GM19043 (cell line): Measurements from ENCODE around the gene PRDM11.

Source experiments
- ATAC-seq: cut with Tn5 transposase; IDR thresholded peaks from one replicate; pipeline ENCODE4 v1.9.1; 2021; ENCODE audit warnings: low read depth; ENCODE audit not compliant: unreplicated experiment

Gene PRDM11

DNA sequence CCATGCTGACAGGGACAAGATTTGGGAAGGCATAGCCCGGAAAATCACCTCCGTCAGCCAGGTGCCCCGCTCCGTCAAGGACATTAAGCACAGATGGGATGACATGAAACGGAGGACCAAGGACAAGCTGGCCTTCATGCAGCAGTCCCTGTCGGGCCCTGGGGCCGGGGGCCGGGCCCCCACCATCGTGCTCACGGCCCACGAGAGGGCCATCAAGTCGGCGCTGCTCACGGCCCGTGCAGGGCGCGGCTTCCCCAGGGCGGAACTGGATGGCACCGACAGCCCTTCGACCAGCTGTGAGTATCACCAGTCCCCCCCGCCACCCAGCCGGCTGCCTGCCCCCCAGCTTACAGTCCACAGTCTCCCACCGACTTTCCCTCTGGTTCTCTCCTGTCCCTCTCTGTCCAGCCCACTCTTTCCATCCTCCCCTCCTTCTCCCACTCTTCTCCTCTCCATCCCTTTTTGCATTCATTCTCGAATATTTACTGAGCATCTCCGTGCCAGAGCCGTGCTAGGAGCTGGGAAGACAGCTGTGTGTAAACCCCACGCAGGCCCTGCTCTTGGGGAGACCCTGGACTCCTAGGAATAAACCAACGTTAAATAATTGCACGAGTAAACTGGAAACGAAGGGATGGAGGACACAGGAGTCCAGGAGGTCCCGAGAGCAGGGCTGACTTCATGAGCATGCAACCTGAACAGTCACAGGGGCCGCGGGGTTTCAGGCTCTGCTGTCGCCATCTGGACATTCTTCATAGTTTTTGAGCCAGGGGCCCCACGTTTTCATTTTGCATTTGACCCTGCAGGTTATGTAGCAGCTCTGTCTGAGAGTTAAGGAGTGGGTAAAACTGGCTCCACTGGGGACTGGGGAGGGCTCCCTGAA lies 62.8 kb downstream of the PRDM11 start:
- ATAC-seq: no peak

DNA sequence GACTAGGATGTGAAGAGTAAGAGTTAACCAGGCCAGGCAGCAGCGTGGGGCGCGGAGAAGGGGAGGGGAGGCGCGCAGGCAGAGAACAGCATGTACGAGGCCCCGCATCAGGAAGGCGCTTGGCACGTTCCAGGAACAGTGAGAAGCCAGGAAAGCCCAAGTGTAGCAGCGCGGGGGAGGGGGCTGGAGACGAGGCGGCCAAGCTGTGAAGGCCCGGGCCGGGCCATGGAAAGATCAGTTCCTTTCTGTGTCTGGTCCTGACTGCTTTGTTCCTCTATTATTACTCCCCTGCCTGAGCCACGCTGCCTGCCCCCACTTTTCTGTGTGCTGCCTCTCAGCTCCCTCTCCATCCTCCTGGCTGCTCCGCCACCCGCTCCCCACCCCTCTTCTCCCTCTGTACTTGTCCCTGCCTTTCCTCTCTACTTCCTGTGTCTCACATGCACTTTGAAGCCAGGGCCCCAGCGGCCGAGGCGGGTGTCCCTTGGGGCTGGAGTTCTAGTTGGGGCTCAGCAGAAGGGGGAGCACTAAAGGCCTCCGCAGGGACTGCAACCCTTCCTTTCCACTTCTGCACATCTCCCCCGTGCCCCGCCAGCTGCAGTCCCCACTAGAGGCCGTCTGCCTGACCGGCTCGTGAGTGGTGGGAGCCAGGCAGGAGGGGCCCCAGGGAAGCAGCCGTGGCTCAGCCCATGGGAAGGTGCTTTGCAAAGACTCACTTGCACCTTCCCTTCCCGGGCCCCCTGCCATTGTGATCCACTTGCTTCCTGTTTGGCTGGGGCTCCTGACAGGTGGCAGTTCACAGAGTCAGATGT lies 63.7 kb downstream of the PRDM11 start:
- no peak for ATAC-seq

DNA sequence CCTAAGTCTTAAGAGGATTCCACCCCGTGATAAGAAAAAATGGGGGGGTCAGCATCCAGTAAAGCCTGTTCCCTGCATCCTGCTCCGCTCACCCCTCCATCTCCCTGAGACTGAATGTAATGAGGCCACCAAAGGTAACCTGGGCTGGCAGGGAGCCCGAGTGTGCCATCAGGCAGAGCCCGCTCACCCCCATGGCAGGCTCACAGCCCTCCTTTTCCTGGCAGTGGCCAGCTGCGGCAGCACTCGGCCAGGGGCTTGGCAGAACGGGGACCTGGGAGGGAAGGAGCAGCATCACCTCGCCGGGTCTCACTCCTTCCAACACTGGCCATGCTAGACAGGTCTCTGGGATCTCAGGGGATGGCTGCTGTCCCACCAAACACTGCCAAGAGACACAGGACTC lies 64.4 kb downstream of the PRDM11 start:
- no peak for ATAC-seq

DNA sequence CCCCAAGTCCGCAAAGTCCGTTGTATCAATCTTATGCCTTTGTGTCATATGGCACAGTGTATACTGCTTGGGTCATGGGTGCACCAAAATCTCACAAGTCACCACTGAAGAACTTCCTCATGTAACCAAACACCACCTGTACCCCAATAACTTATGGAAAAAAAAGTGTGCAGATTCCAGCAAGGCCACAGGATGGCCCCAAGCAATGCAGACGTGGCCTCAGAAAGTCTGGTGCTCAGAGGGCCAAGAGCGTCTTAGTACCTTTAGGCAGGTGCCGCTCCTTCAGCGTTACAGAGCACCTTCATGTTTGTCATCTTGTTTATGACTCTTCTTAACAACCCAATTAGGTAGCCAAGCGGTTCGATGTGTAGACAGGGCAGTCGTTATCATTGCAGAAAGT lies 65.3 kb downstream of the PRDM11 start:
- ATAC-seq: no peak

DNA sequence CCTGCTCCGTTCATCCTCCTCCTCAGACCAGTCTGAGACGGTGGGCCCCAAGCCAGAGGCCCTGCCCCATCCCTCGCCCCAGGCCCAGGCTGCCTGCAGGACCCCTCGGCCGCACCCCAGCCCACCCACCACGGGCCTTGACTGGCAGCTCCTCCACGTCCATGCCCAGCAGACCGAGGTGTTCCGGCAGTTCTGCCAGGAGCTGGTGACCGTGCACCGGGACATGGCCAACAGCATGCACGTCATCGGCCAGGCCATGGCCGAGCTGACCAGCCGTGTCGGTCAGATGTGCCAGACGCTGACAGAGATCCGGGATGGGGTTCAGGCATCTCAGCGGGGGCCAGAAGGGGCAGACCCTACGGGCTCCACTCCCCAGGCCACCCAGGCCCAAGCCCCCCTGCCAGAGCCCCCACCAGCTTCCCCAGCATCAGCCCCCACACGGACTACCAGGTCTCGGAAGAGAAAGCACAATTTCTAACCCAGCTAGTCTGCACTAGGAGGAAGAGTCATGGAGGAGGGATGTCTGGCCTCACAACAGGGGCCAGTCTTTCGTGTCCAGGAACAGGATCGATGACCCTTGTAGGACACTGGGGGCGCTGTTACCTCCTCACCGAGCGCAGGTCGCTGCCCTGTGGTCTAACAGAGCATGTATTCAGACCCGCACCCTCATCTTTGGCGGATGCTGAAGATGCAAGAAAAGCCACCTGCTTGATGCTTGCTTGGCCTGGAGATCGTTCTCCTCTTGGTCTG lies 66.3 kb downstream of the PRDM11 start:
- no peak for ATAC-seq

DNA sequence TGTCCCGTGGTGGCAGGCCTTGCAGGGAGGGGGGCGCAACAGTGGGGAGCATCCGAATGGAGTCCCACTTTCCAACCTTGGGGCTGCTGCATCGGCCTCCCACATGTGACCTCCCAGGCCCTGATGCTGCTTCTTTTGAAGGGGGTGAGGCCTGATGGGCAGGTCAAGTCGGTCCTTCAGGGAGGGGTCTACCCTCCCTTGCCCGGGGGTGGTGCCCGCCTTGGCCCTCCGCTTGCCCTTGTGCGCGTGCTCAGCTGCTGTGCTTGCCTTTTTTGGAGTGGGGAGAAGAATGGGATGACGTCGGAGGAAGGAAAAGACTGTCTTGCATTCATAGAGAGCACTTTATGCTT lies 66.9 kb downstream of the PRDM11 start:
- no peak for ATAC-seq

DNA sequence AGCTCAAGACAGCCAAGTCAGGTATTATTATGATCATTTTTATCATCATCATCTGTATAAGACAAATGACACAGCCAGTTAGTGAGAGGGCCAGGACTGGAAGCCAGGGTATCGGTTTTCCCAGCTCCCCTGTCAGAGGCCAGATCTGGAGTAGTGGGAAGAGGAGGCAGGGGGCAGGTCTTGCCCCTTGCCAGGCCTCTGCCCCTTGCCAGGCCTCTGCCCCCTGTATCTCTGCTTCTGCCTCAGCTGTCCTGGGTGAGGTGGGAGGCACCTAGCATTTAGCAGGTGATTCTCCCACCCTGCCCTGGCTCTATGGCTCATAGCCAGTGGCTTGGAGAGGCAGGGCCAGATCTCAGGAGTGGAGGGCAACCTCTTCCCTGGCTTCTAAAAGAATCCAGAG lies 67.3 kb downstream of the PRDM11 start:
- no peak for ATAC-seq

DNA sequence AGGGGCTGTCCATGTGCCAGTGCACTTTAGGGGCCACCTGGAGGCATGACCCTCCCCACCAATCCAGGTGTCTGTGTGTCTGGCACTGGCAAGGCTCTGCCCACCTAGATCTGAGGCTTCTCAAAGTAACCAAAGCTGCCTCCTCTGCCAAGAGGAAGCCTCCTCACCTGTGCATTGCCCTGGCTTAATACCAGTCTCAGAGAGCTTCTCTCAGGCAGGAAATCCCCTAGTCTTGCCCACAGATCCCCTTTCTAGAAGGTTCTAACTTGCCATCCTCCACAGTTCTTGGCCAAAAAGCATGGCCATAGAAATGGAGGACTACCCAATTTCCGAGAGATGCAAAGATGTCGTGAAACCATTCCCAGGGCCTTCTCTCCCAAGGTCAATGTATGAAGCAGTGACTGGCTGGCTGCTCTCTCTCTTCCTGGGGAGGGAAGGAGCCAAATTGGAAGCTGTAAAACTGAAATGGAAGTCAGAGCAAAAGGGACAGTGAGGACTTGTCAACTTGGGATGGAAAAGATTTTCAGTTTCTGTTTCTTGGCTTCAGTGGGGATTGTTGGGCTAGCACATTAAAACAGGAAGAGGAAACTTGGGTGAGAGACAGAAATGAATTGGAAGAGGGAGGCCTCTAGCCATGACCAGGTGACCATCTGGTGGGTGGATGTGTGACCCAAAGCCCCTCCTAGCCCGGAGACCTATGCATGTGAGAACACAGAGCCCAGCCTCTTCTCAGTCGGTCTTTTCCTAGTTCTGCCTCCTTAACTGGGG lies 68.8 kb downstream of the PRDM11 start:
- ATAC-seq: no peak

DNA sequence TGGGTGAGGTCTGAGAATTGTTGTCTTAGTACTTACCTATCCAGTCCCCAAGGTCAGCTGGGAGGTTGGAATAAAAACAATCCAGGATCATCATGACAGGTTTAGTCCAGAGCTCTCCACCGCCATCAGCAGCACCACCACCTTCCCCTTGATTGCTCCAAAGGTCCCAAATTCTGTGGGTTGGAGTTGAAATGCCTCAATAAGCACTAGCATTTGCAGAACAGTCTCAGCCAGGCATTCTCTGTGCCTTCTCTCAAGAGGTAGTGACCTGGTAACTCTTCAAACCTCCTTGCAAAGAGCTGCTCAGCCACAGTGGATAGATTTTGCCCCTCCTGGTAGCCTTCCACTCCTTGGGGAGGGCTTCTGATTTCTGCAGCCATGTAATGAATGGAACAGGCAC lies 69.6 kb downstream of the PRDM11 start:
- no peak for ATAC-seq

DNA sequence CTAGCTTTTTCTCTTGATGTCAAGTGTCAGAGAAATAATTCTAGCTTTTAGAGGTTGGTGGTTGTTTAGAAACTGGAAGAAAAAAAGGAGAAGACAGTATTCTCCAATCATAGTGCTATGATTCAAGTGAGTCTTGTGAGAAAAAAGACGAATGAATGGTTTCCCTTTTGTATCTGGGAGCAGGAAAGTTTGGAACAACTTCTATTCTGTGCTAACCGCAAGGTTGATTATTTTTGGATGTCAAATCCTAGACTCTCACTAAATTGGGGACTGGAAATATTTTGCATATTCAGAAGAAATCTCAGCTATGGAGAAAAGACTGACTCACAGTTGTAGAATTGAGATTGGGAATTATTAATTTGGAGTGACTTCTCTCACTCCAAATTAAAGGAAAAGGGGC lies 70.5 kb downstream of the PRDM11 start:
- no peak for ATAC-seq

DNA sequence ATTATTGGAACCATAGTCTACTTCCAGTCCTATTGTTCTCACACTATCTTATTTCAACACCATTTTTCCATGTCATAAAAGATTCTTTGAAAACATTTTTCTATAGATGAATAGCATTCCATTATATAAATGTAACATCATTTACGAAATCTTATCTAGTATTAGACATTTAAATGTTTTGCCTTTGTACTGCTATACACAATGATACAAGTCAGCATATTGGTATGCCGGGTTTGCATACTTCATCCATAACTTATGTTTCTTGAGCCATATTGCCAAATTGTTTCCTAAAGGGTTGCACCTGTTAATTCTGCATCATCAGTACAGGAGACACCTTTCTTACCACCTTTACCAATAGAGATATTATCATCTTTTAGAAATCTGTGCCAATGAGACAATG lies 71.6 kb downstream of the PRDM11 start:
- no peak for ATAC-seq

DNA sequence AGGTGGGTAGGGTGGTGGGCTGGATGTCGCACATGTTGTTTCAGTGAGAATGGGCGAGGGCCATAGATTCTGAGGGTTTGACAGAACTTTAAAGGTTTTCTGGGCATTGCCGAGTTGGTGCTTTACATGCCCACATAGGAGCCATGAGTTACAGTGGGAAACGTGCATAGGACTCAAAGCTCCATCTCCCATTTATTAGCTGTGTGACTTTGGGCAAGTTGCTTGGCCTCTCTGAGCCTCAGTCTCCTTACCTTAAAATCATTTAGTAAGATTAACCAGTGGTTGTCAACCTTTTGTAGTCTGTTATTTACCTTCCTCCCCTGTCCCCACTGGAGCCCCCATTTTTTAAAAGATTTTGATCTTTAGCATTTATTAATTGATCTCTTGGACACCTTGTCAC lies 72.3 kb downstream of the PRDM11 start:
- no peak for ATAC-seq

DNA sequence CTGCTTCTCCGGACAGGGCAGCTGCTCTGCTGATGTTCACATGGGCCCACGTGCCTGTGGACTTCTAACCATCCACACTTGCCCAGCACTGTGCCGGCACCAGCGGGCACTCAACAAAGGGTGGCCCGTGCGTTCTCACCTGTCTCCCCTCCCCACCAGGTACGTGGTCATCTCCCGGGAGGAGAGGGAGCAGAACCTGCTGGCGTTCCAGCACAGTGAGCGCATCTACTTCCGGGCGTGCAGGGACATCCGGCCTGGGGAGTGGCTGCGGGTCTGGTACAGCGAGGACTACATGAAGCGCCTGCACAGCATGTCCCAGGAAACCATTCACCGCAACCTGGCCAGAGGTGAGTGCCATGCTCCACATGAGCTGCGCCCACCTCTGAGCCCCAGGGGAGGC lies 73.0 kb downstream of the PRDM11 start:
- no peak for ATAC-seq

DNA sequence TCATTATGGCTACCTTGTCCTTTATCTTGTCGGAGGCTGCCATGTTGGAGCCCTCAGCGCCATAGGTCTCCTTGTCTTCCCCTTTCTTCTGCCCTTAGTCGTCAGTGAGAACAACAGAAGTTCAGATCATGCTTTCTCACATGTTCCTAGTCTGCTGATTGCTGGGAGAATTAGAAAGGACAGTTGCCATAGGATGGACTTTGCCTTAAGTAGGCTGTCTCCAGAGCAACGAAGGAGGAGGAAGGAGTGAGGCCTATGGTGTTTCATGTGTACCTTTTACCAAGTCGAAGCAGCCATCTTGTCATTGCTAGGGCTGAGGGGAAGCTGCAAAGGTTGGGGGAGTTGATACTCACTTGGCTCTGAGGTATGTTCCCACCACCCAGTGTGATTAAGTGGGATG lies 77.1 kb downstream of the PRDM11 start:
- no peak for ATAC-seq

DNA sequence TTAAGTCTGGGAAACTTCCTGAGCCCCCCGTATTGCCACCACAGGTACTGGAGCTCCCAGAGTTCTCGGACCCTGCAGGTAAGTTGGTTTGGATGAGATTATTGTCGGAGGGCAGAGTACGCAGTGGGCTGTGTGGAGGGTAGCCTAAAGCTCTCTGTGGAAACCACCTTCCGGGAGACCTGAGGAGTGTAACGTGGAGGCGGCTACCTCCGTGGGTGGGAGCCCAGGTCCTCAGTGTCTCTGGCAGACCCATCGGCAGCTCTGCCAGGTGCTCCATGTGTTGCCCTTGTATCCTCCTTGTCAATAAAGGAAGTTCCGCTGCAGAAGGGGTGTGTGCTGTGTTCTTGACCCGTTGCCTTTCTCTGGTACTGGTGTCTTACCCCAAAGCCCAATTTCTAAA lies 78.3 kb downstream of the PRDM11 start:
- no peak for ATAC-seq

DNA sequence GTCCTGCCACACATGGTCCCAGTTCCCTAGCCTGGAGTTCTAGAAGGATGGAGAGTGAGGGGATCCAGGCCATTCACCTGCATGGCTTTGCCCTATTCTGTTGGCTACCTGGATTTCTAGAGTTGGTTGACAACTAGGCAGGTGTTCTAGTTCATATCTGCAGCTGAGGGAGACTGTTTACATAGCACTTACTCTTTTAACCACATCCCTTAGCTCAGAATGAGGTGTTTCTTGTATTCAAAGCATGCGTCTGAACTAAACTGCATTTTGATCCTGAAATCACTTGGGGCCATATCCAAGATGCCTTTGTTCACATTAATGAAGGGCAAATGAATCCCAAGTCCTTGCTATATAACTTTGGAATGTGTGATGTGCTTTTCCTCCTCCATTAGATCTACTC lies 78.8 kb downstream of the PRDM11 start:
- ATAC-seq: no peak

DNA sequence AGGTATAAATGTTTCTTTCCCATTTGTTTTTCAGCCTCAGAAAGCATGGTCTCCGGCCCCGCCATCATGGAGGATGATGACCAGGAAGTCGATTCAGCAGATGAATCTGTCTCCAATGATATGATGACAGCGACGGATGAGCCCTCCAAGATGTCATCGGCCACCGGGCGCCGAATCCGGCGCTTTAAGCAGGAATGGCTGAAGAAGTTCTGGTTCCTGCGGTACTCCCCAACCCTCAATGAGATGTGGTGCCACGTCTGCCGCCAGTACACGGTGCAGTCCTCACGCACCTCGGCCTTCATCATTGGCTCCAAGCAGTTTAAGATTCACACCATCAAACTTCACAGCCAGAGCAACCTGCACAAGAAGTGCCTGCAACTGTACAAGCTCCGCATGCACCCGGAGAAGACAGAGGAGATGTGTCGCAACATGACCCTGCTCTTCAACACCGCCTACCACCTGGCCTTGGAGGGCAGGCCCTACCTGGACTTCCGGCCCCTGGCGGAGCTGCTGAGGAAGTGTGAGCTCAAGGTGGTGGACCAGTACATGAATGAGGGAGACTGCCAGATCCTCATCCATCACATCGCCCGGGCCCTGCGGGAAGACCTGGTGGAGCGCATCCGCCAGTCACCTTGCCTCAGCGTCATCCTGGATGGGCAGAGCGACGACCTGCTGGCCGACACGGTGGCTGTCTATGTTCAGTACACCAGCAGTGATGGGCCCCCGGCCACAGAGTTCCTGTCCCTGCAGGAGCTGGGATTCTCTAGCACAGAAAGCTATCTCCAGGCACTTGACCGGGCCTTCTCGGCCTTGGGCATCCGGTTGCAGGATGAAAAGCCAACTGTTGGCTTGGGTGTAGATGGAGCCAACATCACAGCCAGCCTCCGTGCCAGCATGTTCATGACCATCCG lies 79.8 kb downstream of the PRDM11 start:
- no peak for ATAC-seq

DNA sequence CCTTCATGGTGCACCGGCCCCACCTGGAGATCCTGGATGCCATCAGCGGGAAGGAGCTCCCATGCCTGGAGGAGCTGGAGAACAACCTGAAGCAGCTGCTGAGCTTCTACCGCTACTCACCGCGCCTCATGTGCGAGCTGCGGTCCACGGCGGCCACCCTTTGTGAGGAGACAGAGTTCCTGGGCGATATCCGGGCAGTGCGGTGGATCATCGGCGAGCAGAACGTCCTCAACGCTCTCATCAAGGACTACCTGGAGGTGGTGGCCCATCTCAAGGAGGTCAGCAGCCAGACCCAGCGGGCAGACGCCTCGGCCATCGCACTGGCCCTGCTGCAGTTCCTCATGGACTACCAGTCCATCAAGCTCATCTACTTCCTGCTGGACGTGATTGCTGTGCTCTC lies 80.5 kb downstream of the PRDM11 start:
- ATAC-seq: no peak

DNA sequence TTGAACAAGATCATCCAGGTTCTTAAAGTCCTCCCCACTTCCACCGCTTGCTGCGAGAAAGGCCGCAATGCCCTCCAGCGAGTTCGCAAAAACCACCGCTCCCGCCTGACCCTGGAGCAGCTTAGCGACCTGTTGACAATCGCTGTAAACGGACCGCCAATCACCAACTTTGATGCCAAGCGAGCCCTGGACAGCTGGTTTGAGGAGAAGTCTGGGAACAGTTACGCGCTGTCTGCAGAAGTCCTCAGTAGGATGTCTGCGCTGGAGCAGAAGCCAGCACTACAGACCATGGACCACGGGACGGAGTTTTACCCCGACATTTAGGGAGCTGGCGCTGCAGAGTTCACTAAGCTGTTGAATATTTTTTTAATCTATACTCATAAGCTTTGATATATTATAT lies 81.4 kb downstream of the PRDM11 start:
- ATAC-seq: no peak
